Measurements from ENCODE around the gene SPCS3.
"Not testable (repeated sequence)": the region's sequence is repeated elsewhere in the genome, so short reads cannot be mapped to it uniquely, and the experiment has no call there.

SPCS3 gene

DNA sequence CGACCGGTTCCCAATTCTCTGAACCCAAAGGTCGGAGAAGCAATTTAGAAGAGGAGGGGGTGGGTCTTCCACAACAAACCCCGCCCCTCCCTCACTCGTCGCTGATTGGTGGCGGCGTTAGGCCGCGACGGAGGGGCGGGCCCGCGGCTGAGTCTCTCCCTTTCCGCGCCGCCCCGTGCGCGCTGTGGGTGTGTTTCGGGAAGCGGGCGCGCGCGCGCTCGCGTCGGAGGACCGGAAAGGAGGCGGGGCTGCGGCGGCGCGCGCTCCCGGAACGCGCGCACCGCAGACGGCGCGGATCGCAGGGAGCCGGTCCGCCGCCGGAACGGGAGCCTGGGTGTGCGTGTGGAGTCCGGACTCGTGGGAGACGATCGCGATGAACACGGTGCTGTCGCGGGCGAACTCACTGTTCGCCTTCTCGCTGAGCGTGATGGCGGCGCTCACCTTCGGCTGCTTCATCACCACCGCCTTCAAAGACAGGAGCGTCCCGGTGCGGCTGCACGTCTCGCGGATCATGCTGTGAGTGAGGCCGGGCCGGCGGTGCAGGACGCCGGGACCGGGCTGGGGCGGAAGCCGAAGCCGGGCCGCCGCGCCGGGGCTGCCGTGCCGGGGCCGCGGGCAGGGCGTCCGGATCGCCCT lies at the start of gene SPCS3:
SPCS3 (plus strand) TSS at position 263 of the 636 bp plus-strand sequence; CDS start at position 374, 111 bp downstream.
- DNase-seq (ENCODE audit: low read depth, low spot score), result peak; percentile 84

DNA sequence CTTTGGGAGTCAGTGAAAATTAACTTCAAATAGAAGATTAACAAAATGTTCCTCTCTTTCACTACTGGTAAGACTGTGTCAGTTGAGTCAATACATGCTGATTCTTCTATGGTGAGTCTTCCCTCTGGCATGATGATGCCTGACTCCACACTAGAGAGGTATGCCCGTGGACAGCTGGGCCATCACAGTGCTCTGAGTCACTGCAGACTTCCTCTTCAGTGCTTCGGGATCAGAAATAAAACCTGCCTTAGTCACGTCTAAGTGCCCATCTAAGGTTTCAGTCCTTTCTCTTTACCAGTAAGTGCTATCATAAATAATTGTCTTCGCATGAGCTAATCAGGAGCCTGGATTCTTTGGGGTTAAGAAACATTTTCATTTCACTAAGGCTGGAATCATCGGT lies 49.1 kb upstream of the SPCS3 start:
- no peak for DNase-seq (ENCODE audit: low read depth, low spot score)

DNA sequence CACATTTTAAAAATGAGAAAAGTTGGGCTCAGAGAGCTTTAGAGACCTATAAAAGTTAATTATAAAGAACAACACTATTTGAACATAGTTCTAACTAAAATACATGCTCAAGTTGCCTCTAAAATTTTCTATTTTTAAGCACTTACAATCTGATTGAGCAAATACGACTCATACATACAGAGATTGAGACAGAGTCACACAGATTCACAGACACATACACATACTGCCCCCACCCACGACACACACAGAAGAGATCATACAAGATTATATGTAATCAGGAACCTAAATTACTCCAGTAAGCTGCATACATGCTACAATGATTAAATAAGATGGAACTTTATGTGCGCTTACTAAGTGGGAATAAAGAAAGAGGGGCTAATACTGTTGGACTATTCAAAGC lies 48.0 kb upstream of the SPCS3 start:
- no peak for DNase-seq (ENCODE audit: low read depth, low spot score)

DNA sequence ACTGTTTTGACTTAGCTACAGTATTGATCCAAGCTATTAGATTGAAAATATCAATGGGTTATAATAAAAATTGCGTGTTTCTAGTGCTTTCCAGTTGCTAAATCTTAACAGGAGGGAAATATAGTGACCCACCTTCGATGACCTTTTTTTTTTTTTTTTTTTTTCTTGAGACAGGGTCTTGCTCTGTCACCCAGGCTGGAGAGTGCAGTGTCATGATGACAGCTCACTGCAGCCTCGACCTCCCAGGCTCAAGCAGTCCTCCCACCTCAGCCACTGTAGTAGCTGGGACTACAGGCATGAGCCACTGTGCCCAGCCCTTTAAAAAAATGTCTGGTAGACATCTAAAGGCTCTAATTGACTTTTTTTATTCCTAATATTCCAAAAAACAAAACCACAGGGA lies 47.0 kb upstream of the SPCS3 start:
- no peak for DNase-seq (ENCODE audit: low read depth, low spot score)

DNA sequence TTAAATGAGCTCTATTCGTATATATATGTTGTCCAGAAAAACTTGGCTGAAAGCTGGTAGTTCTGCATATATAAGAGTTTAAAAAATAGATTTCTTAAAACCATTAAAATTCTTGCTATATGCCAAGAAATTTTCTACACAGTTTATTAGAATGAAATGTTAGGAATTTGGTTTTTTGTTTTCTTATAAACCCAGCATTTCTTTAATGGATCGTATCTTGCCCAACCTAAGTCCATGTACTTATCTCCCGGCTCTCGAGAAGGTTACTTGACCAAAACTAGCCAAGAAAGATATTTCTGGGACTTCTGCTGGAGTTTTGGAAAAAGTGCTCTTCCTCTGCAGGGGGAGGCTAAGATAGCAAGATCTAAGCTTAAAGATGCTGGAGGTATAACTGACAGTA lies 46.0 kb upstream of the SPCS3 start:
- DNase-seq (ENCODE audit: low read depth, low spot score), result no peak

DNA sequence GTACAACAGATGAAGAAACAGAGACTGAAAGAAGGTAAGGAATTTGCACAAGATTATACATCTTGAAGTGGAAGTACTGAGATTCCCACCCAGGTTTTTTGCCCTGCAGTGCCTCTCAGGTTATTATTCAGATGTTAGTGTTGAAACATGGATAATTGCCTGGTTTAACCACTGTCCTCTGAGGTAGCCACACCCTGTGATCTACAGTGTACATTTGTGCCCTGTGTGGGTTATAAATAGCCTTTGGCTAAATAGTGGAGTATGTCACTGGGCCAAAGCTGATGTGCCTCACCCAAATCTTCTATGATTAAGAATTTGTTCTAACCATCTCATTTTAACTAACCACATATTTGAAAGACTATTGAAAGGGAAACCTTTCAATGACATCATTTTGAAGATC lies 45.3 kb upstream of the SPCS3 start:
- DNase-seq (ENCODE audit: low read depth, low spot score), result no peak

DNA sequence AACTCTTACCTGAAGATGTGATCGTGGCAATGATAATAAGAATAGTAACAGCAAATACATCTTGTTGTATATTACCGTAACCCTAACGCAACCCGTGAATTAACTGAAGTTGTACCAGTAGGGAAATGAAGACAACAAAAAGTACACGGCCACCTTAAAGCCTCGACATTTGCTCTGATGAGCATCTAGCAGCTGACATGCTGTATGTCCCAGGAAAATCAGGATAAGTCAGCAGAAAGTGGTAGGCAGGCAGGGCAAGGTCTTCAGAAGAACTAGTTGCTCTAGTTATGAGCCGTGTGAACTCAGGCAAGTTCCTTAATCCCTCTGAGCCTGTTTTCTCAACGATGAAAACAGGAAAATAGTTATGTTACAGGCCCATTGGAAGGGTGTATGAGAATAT lies 43.1 kb upstream of the SPCS3 start:
- no peak for DNase-seq (ENCODE audit: low read depth, low spot score)

DNA sequence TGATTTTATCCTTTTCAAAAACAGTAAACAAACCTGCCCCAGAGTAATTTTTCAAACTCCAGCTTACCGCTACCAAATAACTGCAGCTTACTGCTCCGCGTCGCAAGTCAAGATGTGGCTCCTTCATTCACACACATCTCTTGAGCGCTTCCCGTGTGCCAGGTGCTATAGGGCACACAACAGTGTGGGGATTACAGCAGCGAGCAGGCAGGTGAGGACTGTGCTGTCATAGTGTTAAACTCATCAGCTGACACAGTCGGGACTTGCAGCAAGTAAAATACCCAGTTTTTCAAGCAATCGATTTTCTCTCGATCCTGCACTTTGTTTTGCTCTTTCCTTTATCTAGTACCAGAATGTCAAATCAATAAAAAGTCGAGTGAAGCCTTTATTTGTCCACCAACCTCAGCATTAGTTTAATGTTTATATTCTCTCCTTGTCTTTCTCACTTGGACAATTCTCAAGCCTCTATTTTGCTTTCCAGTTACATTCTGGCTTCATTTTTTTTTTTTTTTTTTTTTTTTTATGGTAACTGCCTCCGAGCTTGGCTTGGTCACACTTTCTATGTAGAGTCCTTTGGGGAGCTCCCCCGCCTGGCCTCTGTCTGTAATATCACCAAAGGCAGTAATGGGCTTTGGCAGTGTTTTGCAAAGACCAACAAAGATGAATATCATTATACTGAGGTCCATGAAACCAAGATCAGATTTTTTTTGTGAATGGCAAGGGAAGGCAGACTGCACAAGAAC lies 42.4 kb upstream of the SPCS3 start:
- no peak for DNase-seq (ENCODE audit: low read depth, low spot score)

DNA sequence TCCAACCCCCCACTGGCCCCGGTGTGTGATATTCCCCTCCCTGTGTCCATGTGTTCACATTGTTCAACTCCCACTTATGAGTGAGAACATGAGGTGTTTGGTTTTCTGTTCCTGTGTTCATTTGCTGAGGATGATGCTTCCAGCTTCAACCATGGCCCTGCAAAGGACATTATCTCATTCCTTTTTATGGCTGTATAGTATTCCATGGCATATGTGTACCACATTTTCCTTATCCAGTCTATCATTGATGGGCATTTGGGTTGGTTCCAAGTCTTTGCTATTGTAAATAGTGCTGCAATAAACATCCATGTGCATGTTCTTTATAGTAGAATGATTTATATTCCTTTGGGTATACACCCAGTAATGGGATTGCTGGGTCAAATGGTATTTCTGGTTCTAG lies 40.2 kb upstream of the SPCS3 start:
- DNase-seq (ENCODE audit: low read depth, low spot score), result not testable (repeated sequence)

DNA sequence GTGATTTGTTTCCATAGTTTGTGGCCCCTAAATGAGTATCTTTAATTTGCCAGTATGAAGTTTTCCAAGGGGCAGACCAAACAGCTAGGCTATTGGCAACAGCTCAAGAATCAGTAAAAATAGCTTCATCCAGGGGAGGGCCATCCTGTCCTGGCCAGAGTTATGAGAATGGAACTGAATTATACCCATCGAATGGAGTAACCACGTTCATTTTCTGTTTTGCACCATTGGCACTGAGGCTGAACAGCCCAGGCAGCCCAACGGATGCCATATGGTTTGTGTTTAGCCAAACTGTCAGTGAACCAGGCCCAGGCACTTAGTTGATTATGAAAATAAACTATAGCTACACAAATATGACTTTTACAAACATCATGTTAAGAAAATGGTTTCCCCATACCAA lies 33.0 kb upstream of the SPCS3 start:
- DNase-seq (ENCODE audit: low read depth, low spot score), result no peak

DNA sequence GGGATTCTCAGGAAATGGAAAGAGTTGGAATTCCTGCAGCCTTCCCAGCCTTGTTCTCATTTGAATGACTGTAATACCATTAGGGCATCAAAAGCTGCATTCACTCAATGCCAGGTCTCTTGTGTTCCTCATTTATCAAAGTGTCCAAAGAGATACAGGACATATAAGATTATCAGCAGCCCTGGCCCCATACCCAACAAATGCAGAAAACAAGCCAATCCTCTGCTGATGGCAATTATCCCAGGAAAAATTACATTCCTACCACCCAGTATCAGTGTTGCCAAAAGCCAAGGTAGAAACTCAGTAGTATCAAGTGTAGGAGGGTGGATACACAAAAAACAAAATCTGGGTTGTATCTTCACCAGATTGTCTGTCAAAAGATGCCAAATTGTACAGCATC lies 32.2 kb upstream of the SPCS3 start:
- no peak for DNase-seq (ENCODE audit: low read depth, low spot score)

DNA sequence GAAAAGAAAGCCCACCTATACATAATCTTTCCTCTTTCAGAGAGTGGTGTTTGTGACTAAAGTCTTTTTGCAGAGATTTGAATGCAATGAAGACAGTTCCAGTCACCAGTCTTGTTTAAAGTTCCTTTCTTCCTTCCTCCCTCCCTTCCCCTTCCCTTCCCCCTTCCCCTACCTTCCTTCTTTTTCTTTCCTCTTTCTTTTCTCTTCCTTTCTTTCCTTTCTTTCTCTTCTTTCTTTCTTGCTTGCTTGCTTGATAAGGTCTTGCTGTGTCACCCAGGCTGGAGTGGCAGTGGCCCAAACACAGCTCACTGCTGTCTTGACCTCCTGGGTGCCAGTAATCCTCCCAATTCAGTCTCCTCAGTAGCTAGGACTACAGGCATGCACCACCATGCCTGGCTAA lies 31.7 kb upstream of the SPCS3 start:
- no peak for DNase-seq (ENCODE audit: low read depth, low spot score)

DNA sequence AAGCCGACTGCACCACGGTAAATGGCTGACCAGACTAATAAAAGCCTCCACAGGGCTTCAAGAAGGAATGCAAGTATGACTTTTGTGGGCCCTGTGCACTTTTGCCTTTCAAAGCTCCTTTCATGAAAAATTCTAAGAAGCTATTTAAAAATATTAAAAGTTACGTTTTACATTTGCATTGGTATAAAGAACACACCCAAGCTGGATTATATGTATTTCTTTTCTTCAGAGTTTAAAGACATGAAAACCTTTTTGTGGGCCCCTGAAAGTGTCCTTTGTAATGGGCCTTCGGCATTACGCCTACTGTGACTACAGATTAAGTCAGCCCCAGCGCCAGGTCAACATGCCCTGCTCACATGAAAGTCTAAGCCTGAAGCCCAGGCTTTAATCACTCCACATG lies 30.2 kb upstream of the SPCS3 start:
- DNase-seq (ENCODE audit: low read depth, low spot score), result no peak

DNA sequence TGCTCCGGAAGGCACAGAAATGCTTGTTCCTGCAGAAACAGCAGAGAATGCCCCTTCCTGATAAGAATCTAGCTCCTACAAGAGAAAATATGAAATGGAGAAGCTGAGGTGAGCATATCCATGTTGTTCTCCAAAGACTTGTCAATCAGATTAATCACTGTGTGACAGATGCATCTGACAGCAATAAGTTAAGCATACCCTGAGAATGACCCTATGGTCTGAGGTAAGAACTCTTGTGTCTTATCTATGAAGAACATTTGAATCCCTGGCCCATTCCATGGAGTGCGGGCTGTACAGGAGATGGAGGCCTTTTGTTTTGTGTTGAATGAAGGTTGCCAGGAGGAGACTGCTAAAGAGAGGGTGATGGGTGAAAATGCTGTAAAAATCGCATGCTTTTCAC lies 29.2 kb upstream of the SPCS3 start:
- DNase-seq (ENCODE audit: low read depth, low spot score), result no peak

DNA sequence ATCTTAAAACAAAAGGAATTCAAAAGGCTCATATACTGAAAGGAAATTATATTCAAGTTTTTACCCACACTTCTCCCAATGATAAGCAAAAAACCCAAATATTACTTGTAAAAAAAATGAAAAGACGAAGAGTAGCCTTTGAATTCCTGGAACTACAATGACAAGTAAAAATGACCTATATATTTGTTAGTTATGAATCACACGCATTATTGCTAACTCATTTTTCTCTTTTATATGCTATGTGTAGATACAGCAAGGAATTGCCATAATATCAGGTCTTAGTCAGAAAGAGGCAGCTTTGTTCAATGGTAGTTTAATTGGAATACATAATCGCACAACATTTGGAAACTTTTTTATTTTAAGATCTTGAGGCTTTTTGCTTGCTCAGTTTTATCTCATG lies 28.0 kb upstream of the SPCS3 start:
- no peak for DNase-seq (ENCODE audit: low read depth, low spot score)

DNA sequence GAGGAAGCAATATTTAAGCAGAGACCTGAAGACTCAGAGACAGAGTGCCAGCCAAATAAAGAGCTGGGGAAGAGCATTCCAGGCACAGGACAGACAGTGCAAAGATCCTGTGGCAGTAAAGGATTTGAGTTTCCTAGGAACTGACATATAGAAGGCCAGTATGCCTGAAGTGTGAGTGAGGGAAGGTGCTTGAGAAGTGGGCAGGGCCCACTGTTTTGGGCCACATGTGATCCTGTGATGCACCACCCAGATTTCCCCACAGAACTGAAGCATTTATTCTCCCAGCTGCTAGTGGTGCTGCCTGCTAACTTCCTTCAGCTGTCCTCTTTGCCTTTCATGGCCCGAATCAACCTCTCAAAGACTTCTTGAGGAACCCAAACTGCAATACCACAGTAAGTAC lies 26.8 kb upstream of the SPCS3 start:
- no peak for DNase-seq (ENCODE audit: low read depth, low spot score)

DNA sequence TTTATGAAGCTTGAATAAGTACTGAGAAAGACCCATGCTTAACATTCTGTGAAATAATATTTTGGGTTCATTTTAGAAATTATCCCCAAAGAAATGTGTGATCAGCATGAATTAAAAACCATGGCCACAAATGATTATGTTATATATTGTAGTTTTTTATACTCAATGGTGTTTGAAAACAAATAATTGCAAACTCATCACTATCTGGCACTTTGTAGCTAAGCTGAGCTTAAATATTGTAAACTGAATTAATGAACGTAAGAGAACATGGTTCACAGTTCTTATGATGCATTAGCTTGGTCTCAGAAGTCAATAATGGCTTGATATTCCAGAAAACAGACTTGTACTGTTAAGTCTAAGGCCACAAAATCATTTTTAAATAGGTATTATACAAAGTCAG lies 26.1 kb upstream of the SPCS3 start:
- no peak for DNase-seq (ENCODE audit: low read depth, low spot score)

DNA sequence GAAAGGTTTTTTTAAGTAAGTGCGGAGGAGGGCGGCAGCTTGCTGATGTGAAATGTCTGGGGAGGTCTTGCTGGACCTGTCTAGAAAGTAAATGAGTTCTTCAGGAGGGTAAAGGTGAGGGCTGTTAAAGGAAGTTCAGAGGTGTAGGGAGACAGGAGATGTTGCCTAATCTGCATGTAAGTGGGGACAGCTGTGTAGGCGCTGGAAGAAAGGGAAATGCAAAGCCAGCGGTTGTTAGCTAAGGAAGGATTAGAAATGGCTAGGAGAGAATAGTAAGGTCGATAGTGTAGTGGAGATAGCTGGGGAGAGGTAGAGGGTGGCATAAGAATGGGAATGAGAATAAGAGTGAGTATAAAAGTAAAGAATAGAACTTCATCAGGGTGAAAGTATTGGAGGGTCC lies 23.9 kb upstream of the SPCS3 start:
- not testable (repeated sequence) for DNase-seq (ENCODE audit: low read depth, low spot score)

DNA sequence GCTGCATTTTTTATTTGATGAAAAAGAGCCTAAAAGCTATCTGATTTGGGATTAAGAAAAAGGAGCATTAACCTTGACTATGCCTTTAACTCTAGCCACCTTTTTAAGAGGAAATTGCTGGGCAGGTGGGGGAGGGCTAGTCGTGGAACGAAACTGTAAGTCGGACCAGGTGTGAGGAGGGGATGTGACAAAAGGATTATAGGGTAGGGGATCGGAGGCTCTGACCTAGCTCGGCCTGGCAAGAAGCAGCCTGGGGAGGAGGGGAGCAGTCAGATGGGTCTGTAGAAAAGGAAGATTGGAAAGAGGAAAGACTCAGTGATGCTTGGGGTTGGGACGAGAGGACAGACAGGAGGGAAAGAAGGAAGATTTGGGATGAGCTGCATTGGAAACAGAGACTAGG lies 21.1 kb upstream of the SPCS3 start:
- no peak for DNase-seq (ENCODE audit: low read depth, low spot score)

DNA sequence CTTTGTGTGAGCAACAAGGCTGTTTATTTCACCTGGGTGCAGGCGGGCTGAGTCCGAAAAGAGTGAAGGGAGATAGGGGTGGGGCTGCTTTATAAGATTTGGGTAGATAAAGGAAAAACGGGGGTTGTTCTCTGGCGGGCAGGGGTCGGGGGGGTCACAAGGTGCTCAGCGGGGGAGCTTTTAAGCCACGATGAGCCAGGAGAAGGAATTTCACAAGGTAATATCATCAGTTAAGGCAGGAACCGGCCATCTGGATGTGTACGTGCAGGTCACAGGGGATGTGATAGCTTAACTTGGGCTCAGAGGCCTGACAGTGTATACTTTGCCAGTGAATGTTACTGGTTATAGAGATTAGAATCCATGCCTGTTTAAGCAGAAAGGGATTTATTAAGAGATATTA lies 19.7 kb upstream of the SPCS3 start:
- no peak for DNase-seq (ENCODE audit: low read depth, low spot score)

DNA sequence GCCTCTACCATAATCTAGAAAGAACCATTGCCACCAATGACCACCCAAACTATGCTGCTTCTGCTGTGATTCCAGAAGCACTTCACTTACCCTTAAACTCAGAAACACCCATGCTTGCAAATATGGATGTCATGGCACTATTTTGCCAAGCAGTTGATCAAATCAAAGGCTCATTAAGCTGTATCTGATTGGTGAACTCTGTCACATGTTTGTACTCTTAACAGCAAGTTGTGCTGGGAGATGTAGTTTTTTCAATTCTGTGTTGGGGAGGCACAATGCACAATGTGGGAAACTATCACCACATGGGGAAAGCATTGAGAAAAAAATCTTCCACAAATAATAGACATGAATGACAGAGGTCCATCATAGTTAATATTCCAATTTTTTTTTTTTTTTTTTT lies 19.2 kb upstream of the SPCS3 start:
- no peak for DNase-seq (ENCODE audit: low read depth, low spot score)

DNA sequence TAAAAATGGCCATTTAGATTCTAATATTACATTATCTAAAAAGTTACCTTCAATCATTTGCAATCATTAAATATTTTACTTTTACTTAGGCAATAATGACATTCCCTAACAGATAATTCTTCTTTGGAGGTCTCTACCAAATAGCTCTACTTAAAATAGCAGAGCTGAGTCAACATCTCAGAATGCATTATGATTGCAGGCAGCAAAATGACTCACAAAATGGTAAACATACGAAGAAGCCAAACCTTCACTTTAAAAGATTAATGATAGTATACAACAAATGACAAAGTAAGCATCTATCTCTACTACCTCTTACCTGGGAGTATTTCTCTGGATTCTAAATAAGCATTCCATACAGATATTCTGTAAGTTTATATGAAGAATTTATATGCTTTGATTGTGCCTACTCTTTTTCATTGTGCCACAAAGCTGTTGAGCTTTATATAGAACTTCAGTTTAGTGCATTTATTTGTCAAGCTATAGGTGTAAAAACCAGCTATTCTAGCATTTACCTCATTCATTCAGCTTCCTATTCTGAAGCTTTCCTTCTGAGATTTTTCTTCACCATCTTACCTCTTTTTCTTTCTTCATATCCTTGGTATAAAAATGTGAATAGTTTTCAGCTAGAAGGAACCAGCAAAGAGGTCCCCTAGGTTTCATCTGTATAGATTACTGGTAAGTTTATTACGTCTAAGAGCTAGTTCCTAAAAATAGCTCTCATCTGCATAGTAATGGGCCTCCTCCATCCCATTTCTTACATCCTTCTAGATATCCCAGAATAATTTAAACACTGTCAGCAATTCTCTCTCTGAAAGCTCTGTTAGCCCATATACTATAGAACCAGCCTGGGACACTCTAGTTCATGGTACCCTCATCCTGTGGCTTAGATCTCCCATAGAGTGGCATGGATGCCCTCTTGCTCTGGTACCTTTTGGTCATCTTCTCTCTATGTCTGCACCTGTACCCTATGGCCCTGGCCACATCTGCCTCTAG lies 17.2 kb upstream of the SPCS3 start:
- DNase-seq (ENCODE audit: low read depth, low spot score), result no peak

All from activated naive CD8-positive, alpha-beta T cell treated with anti-CD3 and anti-CD28 coated beads, Interleukin-2, amount 50 U/mL, for 16 hours (primary cell).